ENCODE results near the gene C21orf91. TPM values are rescaled to one million over a fixed set of nuclear protein-coding genes. Genes with fewer than 3 reads are reported as not detected.
A peak's percentile ranks its signal among the peaks of the same experiment; 100 is the strongest.

Gene C21orf91
- total RNA-seq, 1 donor from 2014 or later = 16.8 TPM

DNA sequence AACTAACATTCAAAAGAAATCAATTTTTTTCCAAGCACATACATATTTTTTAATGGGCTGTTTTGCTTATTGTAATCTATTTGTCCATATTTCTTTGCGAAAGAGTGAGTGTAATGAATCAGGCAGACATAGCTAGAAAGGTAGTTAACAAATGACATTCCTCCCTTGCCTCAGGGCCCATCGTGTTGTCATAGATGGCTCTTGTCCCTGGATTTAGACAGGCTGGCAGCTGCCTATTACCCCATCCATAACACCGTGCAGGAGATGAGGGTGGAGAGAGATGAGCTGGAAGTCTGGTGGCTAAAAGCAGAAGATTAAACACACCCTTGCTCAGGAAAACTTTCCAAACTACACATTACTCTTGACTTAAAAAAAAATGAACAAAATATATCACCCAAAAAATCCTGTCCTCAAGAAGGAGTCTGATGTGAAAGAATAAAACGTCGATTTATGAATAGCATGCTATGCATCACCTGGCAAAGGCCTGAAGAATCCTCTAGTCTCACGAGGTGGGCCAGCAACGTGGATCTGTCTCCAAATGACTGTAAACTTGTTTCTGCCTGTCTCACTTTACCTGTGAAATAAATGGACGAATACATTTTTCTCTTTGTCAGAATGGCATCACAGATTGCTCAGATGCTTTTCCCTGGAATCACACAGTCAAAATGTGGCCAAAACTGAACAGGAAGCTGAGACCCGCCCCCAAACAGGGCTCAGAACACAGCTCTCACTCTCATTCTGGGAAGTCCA lies 55.7 kb downstream of the C21orf91 start:
- H3K36me3 ChIP-seq = no peaks in the 10 kb centered on the region
- no peaks in the 10 kb centered on the region for H3K4me1 ChIP-seq
- H3K27ac ChIP-seq = no peak overlapping the region
- intact Hi-C loops (cut with DNase I) = no loop called here
- H3K4me3 ChIP-seq = no peak overlapping the region
- no peaks in the 10 kb centered on the region for H3K9me3 ChIP-seq
- H3K27me3 ChIP-seq = no peaks in the 10 kb centered on the region
- TF ChIP-seq, protein P1, sequence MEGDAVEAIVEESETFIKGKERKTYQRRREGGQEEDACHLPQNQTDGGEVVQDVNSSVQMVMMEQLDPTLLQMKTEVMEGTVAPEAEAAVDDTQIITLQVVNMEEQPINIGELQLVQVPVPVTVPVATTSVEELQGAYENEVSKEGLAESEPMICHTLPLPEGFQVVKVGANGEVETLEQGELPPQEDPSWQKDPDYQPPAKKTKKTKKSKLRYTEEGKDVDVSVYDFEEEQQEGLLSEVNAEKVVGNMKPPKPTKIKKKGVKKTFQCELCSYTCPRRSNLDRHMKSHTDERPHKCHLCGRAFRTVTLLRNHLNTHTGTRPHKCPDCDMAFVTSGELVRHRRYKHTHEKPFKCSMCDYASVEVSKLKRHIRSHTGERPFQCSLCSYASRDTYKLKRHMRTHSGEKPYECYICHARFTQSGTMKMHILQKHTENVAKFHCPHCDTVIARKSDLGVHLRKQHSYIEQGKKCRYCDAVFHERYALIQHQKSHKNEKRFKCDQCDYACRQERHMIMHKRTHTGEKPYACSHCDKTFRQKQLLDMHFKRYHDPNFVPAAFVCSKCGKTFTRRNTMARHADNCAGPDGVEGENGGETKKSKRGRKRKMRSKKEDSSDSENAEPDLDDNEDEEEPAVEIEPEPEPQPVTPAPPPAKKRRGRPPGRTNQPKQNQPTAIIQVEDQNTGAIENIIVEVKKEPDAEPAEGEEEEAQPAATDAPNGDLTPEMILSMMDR (IDR thresholded peaks at IDR 0.05) = no peak
- DNase-seq = no peak
- no peak for ATAC-seq

DNA sequence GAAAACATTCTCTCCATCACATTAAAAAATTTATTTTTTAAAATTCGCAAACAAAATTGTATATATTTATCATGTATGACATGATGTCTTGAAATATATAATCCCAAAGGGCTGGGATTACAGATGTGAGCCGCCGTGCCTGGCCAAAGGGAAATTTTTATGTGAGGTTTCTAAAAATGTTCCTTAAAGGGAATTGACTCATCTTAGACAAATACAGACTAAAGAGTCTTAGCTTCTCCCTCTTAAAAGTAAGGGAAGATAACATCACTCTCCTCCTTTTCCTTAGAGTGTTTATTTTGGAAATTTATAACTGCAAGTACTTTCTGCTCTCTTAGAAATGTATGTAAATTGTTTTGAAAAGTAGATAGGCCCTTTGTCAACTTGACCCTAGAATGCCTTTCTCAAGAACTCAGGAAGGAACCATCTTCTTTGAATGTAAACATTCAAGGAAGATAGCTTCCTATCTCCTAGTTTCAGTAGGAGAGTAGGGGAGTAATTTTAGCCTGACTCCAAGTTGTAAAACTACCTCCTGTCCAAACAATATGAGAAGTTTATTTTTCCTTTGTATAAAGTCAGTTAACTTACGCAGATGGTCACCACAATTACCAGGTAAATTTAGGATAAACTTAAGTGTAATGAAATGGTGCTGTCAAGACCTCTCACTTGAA lies 59.5 kb downstream of the C21orf91 start:
- Histone ChIP-seq H3K27me3 (no peaks in the 10 kb centered on the region), H3K4me3 (no peak overlapping the region), H3K27ac (no peak overlapping the region), H3K4me1 (no peaks in the 10 kb centered on the region), H3K36me3 (no peaks in the 10 kb centered on the region), H3K9me3 (no peaks in the 10 kb centered on the region)
- no peak for ATAC-seq
- TF ChIP-seq, protein P1 (IDR thresholded peaks at IDR 0.05) = no peak
- no peak for DNase-seq
- intact Hi-C loops (cut with DNase I) = no loop called here

DNA sequence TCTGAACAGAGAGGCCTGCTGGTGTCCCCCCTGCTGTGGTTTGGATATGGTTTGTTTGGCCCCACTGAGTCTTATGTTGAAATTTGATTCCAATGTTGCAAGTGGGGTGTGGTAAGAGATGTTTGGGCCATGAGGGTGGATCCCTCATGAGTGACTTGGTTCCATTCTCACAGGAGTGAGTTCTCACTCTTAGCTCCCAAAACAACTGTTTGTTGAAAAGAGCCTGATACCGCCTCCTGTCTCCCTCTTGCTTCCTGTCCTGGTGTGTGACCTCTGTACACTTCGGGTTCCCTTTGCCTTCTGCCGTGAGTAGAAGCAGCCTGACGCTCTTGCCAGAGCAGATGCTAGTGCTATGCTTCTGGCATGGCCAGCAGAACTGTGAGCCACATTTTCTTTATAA lies 60.5 kb downstream of the C21orf91 start:
- Histone ChIP-seq H3K4me3 (no peak overlapping the region), H3K27me3 (no peaks in the 10 kb centered on the region), H3K36me3 (no peaks in the 10 kb centered on the region), H3K9me3 (no peaks in the 10 kb centered on the region), H3K27ac (no peak overlapping the region), H3K4me1 (no peaks in the 10 kb centered on the region)
- peak; percentile 66 for ATAC-seq
- DNase-seq = no peak
- TF ChIP-seq, protein P1 (IDR thresholded peaks at IDR 0.05) = no peak
- intact Hi-C loops (cut with DNase I) = no loop called here

DNA sequence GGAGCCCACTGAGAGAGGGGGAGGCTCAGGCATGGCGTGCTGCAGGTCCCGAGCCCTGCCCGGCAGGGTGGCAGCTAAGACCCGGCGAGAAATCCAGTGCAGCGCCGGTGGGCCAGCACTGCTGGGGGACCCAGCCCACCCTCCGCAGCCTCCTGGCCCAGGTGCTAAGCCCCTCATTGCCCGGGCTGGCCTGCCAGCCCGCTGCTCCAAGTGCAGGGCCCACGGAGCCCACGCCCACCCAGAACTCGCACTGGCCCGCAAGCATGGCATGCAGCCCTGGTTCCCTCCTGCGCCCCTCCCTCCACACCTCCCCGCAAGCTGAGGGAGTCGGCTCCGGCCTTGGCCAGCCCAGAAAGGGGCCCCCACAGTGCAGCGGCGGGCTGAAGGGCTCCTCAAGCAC lies 61.5 kb downstream of the C21orf91 start:
- no peaks in the 10 kb centered on the region for H3K27me3 ChIP-seq
- DNase-seq = no peak
- H3K9me3 ChIP-seq = no peaks in the 10 kb centered on the region
- no peaks in the 10 kb centered on the region for H3K36me3 ChIP-seq
- H3K27ac ChIP-seq = no peak overlapping the region
- TF ChIP-seq, protein P1 (IDR thresholded peaks at IDR 0.05) = no peak
- intact Hi-C loops (cut with DNase I) = no loop called here
- no peaks in the 10 kb centered on the region for H3K4me1 ChIP-seq
- no peak for ATAC-seq
- no peak overlapping the region for H3K4me3 ChIP-seq

DNA sequence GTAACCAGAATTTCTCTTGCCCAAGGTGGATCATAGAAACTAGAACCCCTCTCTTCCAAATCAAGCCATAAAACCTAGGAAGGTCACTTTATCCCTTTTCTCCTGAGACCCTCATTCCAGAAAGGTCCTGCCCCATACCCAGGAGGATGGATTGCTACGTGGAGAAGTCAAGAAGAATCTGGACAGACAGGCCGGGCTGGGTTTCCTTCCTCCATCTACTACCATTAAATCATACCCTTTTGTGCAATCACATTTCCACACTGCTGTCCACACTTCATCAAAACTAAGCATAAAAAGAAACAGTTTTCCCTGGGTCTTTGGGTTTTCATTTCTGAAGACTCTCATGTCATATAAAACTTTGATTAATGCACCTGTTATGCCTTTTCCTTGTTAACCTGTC lies 65.4 kb downstream of the C21orf91 start:
- H3K36me3 ChIP-seq = no peaks in the 10 kb centered on the region
- no peaks in the 10 kb centered on the region for H3K4me1 ChIP-seq
- H3K4me3 ChIP-seq = no peak overlapping the region
- H3K9me3 ChIP-seq = no peaks in the 10 kb centered on the region
- no peak for ATAC-seq
- H3K27me3 ChIP-seq = no peaks in the 10 kb centered on the region
- no peak for DNase-seq
- TF ChIP-seq, protein P1 (IDR thresholded peaks at IDR 0.05) = no peak
- H3K27ac ChIP-seq = no peak overlapping the region
- intact Hi-C loops (cut with DNase I) = no loop called here

Measured in upper lobe of right lung (tissue), 1 donor.